HCT116 (cell line): Measurements from ENCODE around the gene SND1. TPM values are rescaled to one million over a fixed set of nuclear protein-coding genes. Genes with fewer than 3 reads are reported as not detected.

ENCODE experiments used
- ATAC-seq: fragments of 200-7000 bp; cut with Tn5 transposase; 2 replicates; pipeline ENCODE4 v1.9.1; 2020; ENCODE audit warnings: mild to moderate bottlenecking, moderate library complexity
- BruUV-seq: library from RNA; stranded (reverse); fragments of 400-500 nt; replicated peaks from 2 replicates; lab custom pipeline; 2021; lab: Mats Ljungman, UMichigan
- CTCF ChIA-PET: fragments of 300-600 bp; sonication (Branson Sonifier 250); formaldehyde crosslinking; loops from one replicate; lab custom pipeline; 2021; ENCODE audit warnings: antibody characterized with exemption; lab: Charles Lee
- POLR2A ChIA-PET: fragments of 300-600, 350-600 bp; sonication (Branson Sonifier 250); formaldehyde crosslinking; loops from one replicate; lab custom pipeline; 2021; ENCODE audit warnings: antibody characterized with exemption; lab: Charles Lee
- RAD21 ChIA-PET, 2 experiments: fragments of 300-600 bp; sonication (Branson Sonifier 250); formaldehyde crosslinking; loops; one replicate each; lab custom pipeline; 2023; ENCODE audit warnings: low total read pairs in 2 of 2; ENCODE audit not compliant: uncharacterized antibody in 2 of 2, unreplicated experiment in 2 of 2, low non-redundant PET in 1 of 2; lab: Charles Lee
- DNase-seq: peaks from one replicate; pipeline ENCODE4 v3.0.0-alpha.2; 2010; ENCODE audit warnings: low read depth, low spot score
- H2AFZ ChIP-seq: fragments of 200-600 bp; shearing (Covaris generic), sonication (generic); 2 replicates; pipeline ENCODE4 v1.6.1; 2017; ENCODE audit warnings: low read depth, mixed run types, mixed read lengths, antibody characterized with exemption, low read length; ENCODE audit not compliant: poor library complexity, severe bottlenecking
- H3K27ac ChIP-seq: 2 replicates; pipeline ENCODE4 v1.5.1; 2012; ENCODE audit warnings: low read depth, low read length
- H3K27me3 ChIP-seq: fragments of 200-600 bp; sonication (generic); 2 replicates; pipeline ENCODE4 v1.6.1; 2016; ENCODE audit warnings: mixed run types, low read length, mixed read lengths; ENCODE audit not compliant: insufficient read depth
- H3K36me3 ChIP-seq, 2 experiments: fragments of 200-500 bp in 1 of 2; fragments of 200-600 bp in 1 of 2; sonication (Bioruptor generic) in 1 of 2; sonication (generic) in 1 of 2; 2 replicates each; pipeline versions ENCODE4 v1.5.1 to v1.6.1; 2014 to 2016; ENCODE audit warnings: low read length in 2 of 2, inconsistent platforms in 1 of 2, mixed read lengths in 1 of 2, mixed run types in 1 of 2; ENCODE audit not compliant: insufficient read depth in 2 of 2, control insufficient read depth in 1 of 2
- H3K4me1 ChIP-seq, 2 experiments: fragments of 200-600 bp in 1 of 2; sonication (generic) in 1 of 2; 2 replicates each; pipeline versions ENCODE4 v1.5.1 to v1.6.1; 2012 to 2017; ENCODE audit warnings: low read length in 2 of 2, inconsistent platforms in 1 of 2, mild to moderate bottlenecking in 1 of 2, mixed read lengths in 1 of 2, mixed run types in 1 of 2, moderate library complexity in 1 of 2; ENCODE audit not compliant: insufficient read depth in 2 of 2, control insufficient read depth in 1 of 2
- H3K4me2 ChIP-seq: fragments of 200-600 bp; sonication (generic); 2 replicates; pipeline ENCODE4 v1.6.1; 2017; ENCODE audit warnings: mixed run types, low read length, mixed read lengths
- H3K4me3 ChIP-seq, 2 experiments: fragments of 200-600 bp in 1 of 2; sonication (generic) in 1 of 2; replicated peaks in 1 of 2; 2 replicates each; pipeline ENCODE4 v1.5.1; 2011 to 2016; ENCODE audit warnings: low read length in 2 of 2, control low read depth in 1 of 2, low read depth in 1 of 2, mild to moderate bottlenecking in 1 of 2, mixed read lengths in 1 of 2, mixed run types in 1 of 2
- H3K79me2 ChIP-seq: fragments of 200-600 bp; sonication (generic); 2 replicates; pipeline ENCODE4 v1.6.1; 2017; ENCODE audit warnings: mild to moderate bottlenecking, mixed run types, low read length, moderate library complexity, mixed read lengths; ENCODE audit not compliant: insufficient read depth
- H3K9ac ChIP-seq: fragments of 200-600 bp; sonication (generic); 2 replicates; pipeline ENCODE4 v1.6.1; 2016; ENCODE audit warnings: low read length, mixed read lengths
- H3K9me2 ChIP-seq: fragments of 200-600 bp; sonication (generic), shearing (Covaris generic); 2 replicates; pipeline ENCODE4 v1.6.1; 2017; ENCODE audit warnings: mixed run types, mild to moderate bottlenecking, moderate library complexity; ENCODE audit not compliant: insufficient read depth
- H3K9me3 ChIP-seq, 2 experiments: fragments of 200-500 bp in 1 of 2; fragments of 200-600 bp in 1 of 2; sonication (Bioruptor generic) in 1 of 2; sonication (generic) in 1 of 2; 2 replicates each; pipeline ENCODE4 v1.6.1; 2014 to 2017; ENCODE audit warnings: low read length in 2 of 2, mixed read lengths in 2 of 2, inconsistent platforms in 1 of 2, low read depth in 1 of 2, mild to moderate bottlenecking in 1 of 2, mixed run types in 1 of 2, moderate library complexity in 1 of 2; ENCODE audit not compliant: control insufficient read depth in 1 of 2, insufficient read depth in 1 of 2
- H4K20me1 ChIP-seq: fragments of 200-600 bp; sonication (generic), shearing (Covaris generic); 2 replicates; pipeline ENCODE4 v1.6.1; 2017; ENCODE audit warnings: mixed run types, mild to moderate bottlenecking, moderate library complexity; ENCODE audit not compliant: insufficient read depth
- CBX3 ChIP-seq: IDR thresholded peaks from 2 replicates; pipeline ENCODE4 v1.6.1; 2012; ENCODE audit warnings: low read depth
- CEBPB ChIP-seq: IDR thresholded peaks from 2 replicates; pipeline ENCODE4 v1.6.1; 2012; ENCODE audit warnings: low read depth
- EGR1 ChIP-seq: IDR thresholded peaks from 2 replicates; pipeline ENCODE4 v1.6.1; 2012; ENCODE audit warnings: low read depth
- ELF1 ChIP-seq: IDR thresholded peaks from 2 replicates; pipeline ENCODE4 v1.6.1; 2012; ENCODE audit warnings: low read depth, borderline replicate concordance
- EZH2 ChIP-seq: fragments of 200-600 bp; sonication (generic); IDR thresholded peaks from 2 replicates; pipeline ENCODE4 v1.6.1; 2017; ENCODE audit warnings: antibody characterized with exemption, mixed run types
- EZH2phosphoT487 ChIP-seq: fragments of 200-600 bp; IDR thresholded peaks from 2 replicates; pipeline ENCODE4 v1.6.1; 2018; ENCODE audit warnings: antibody characterized with exemption, borderline replicate concordance
- JUND ChIP-seq: IDR thresholded peaks from 2 replicates; pipeline ENCODE4 v1.6.1; 2012
- MAX ChIP-seq: IDR thresholded peaks from 2 replicates; pipeline ENCODE4 v1.6.1; 2012
- POLR2A ChIP-seq: IDR thresholded peaks from 2 replicates; pipeline ENCODE4 v1.7.0; 2011; ENCODE audit warnings: borderline replicate concordance; ENCODE audit not compliant: insufficient read depth, insufficient read length; ENCODE audit errors: extremely low read depth
- REST ChIP-seq: IDR thresholded peaks from 2 replicates; pipeline ENCODE4 v1.6.1; 2012; ENCODE audit warnings: low read depth
- SIN3A ChIP-seq: IDR thresholded peaks from 2 replicates; pipeline ENCODE4 v1.6.1; 2012; ENCODE audit warnings: low read depth
- SRF ChIP-seq: IDR thresholded peaks from 2 replicates; pipeline ENCODE4 v1.6.1; 2012; ENCODE audit warnings: low read depth
- YY1 ChIP-seq: IDR thresholded peaks from 2 replicates; pipeline ENCODE4 v1.6.1; 2011; ENCODE audit warnings: low read length, low read depth, moderate library complexity, mild to moderate bottlenecking; ENCODE audit not compliant: insufficient replicate concordance; ENCODE audit errors: extremely low read depth
- ZNF274 ChIP-seq: fragments of 200-500 bp; sonication (Bioruptor generic); IDR thresholded peaks from 2 replicates; pipeline ENCODE4 v1.6.1; 2014; ENCODE audit warnings: mild to moderate bottlenecking, low read depth, low read length, inconsistent platforms
- intact Hi-C: fragments of 100-400 bp; cut with micrococcal nuclease; formaldehyde crosslinking; loops from 2 replicates; pipeline ENCODE4 v1.10.0; 2022
- total RNA-seq: library from RNA; stranded (reverse); gene quantifications from one replicate; pipeline ENCODE4 v1.2.1, GENCODE V29; 2021; ENCODE audit not compliant: unreplicated experiment
- TF ChIP-seq, protein P1 (sequence below), 3 experiments: fragments of 200-600 bp in 1 of 3; sonication (generic) in 1 of 3; IDR thresholded peaks in 2 of 3; conservative IDR thresholded peaks in 1 of 3; 2 replicates each; pipeline ENCODE4 v1.5.1; 2012 to 2017; ENCODE audit warnings: low read depth in 2 of 3, low read length in 2 of 3, antibody characterized with exemption in 1 of 3, borderline replicate concordance in 1 of 3, control low read depth in 1 of 3, mild to moderate bottlenecking in 1 of 3, mixed read lengths in 1 of 3, mixed run types in 1 of 3, moderate library complexity in 1 of 3; ENCODE audit not compliant: insufficient read depth in 1 of 3
- TF ChIP-seq, protein P2 (sequence below): IDR thresholded peaks from 2 replicates; pipeline ENCODE4 v1.6.1; 2012

The SND1 gene
- total RNA-seq, 1 experiment from 2014 or later: 169 TPM

GRCh38 chr7:127899411-127899810 is 247.4 kb downstream of the SND1 start (continued):
- TF ChIP-seq, protein P1, sequence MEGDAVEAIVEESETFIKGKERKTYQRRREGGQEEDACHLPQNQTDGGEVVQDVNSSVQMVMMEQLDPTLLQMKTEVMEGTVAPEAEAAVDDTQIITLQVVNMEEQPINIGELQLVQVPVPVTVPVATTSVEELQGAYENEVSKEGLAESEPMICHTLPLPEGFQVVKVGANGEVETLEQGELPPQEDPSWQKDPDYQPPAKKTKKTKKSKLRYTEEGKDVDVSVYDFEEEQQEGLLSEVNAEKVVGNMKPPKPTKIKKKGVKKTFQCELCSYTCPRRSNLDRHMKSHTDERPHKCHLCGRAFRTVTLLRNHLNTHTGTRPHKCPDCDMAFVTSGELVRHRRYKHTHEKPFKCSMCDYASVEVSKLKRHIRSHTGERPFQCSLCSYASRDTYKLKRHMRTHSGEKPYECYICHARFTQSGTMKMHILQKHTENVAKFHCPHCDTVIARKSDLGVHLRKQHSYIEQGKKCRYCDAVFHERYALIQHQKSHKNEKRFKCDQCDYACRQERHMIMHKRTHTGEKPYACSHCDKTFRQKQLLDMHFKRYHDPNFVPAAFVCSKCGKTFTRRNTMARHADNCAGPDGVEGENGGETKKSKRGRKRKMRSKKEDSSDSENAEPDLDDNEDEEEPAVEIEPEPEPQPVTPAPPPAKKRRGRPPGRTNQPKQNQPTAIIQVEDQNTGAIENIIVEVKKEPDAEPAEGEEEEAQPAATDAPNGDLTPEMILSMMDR (IDR thresholded peaks at IDR 0.05 in 2 of 3, conservative IDR thresholded peaks at IDR 0.05 in 1 of 3; ENCODE audit: borderline replicate concordance in 1 of 3, insufficient read depth in 1 of 3, low read depth in 2 of 3, low read length in 2 of 3): no peak
- TF ChIP-seq, protein P2, sequence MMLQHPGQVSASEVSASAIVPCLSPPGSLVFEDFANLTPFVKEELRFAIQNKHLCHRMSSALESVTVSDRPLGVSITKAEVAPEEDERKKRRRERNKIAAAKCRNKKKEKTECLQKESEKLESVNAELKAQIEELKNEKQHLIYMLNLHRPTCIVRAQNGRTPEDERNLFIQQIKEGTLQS: no peak
- TF ChIP-seq CBX3: no peak
- no peak for TF ChIP-seq REST
- TF ChIP-seq CEBPB: no peak
- TF ChIP-seq SIN3A: no peak
- TF ChIP-seq EZH2: no peak
- TF ChIP-seq, all 23 proteins: peak for 0

DNA sequence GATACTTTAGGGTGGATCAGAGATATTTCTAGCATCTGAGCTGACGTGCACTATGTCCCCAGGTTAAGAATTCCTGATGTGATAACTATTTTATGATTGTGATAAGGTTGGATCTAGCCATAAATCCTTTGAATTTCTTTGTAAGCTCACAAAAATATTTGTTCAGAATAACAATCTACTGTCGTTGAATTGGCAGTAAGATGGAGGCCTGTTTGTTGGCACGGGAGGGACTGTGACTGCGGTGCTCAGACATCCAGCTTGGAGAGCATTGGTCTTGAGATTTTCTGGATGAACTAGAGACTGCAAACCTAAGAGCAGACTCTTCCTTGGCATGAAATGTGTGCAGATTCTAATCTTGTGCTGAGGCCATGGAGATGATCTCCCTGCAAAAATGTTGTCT is 248.1 kb downstream of the SND1 start:
- Histone ChIP-seq H3K9me2 (no peaks in the 10 kb centered on the region), H3K9ac (no peak overlapping the region), H3K4me3 (no peak overlapping the region), H3K4me2 (no peak overlapping the region), H3K27me3 (no peaks in the 10 kb centered on the region), H3K4me1 (peaks cover 0 to 25% of the 10 kb centered on the region in 2 experiments; a peak in 1 of 4 replicates), H3K27ac (no peak overlapping the region), H3K9me3 (no peaks in the 10 kb centered on the region), H3K79me2 (peaks cover 27% of the 10 kb centered on the region; the same call in 1 of the 2 replicates), H3K36me3 (peaks cover 0 to 8% of the 10 kb centered on the region in 2 experiments; a peak in 1 of 4 replicates), H2AFZ (no peak overlapping the region), H4K20me1 (no peaks in the 10 kb centered on the region; the same call in none of the 2 replicates)
- intact Hi-C loops: no loop called here
- POLR2A ChIA-PET: no interaction called here
- RAD21 ChIA-PET: no interaction called here
- no TSS peak for BruUV-seq
- ATAC-seq (no peak), DNase-seq (no peak)
- CTCF ChIA-PET: no interaction called here
- TF ChIP-seq ZNF274 (no peak), EZH2 (no peak), POLR2A (no peak), EGR1 (no peak), SIN3A (no peak), JUND (no peak), YY1 (no peak), MAX (no peak), ELF1 (no peak), EZH2phosphoT487 (no peak), SRF (no peak)
- TF ChIP-seq, protein P1 (IDR thresholded peaks at IDR 0.05 in 2 of 3, conservative IDR thresholded peaks at IDR 0.05 in 1 of 3; ENCODE audit: borderline replicate concordance in 1 of 3, insufficient read depth in 1 of 3, low read depth in 2 of 3, low read length in 2 of 3): no peak
